ENCODE results near the gene MIA.
"Not testable (repeated sequence)": the region's sequence is repeated elsewhere in the genome, so short reads cannot be mapped to it uniquely, and the experiment has no call there.

Gene MIA

GRCh38 chr19:40803857-40804782 lies 28.8 kb downstream of the MIA start:
- DNase-seq (ENCODE audit: low read depth), result no peak

GRCh38 chr19:40804783-40805242 lies 29.5 kb downstream of the MIA start:
- no peak for DNase-seq (ENCODE audit: low read depth)

GRCh38 chr19:40805258-40805868 lies 30.0 kb downstream of the MIA start:
- DNase-seq (ENCODE audit: low read depth), result no peak

GRCh38 chr19:40806423-40807146 lies 31.3 kb downstream of the MIA start:
- peak; percentile 92 for DNase-seq (ENCODE audit: low read depth)

- no peak for DNase-seq (ENCODE audit: low read depth)
Measured at GRCh38 chr19:40807147-40808020, 32.1 kb downstream of the MIA start.

- DNase-seq (ENCODE audit: low read depth), result no peak
Measured at GRCh38 chr19:40808021-40808325, 32.7 kb downstream of the MIA start.

- no peak for DNase-seq (ENCODE audit: low read depth)
Measured at GRCh38 chr19:40808497-40808896, 33.2 kb downstream of the MIA start.

- DNase-seq (ENCODE audit: low read depth), result no peak
Measured at GRCh38 chr19:40809358-40810086, 34.2 kb downstream of the MIA start.

- DNase-seq (ENCODE audit: low read depth), result no peak
Measured at GRCh38 chr19:40810160-40810559, 34.8 kb downstream of the MIA start.

GRCh38 chr19:40810649-40811408 lies 35.5 kb downstream of the MIA start:
- DNase-seq (ENCODE audit: low read depth), result peak; percentile 88

- no peak for DNase-seq (ENCODE audit: low read depth)
Measured at GRCh38 chr19:40811478-40812341, 36.4 kb downstream of the MIA start.

GRCh38 chr19:40812571-40812970 lies 37.2 kb downstream of the MIA start:
- DNase-seq (ENCODE audit: low read depth), result not testable (repeated sequence)

GRCh38 chr19:40813182-40813581 lies 37.9 kb downstream of the MIA start:
- DNase-seq (ENCODE audit: low read depth), result no peak

- DNase-seq (ENCODE audit: low read depth), result no peak
Measured at GRCh38 chr19:40815223-40815622, 39.9 kb downstream of the MIA start.

GRCh38 chr19:40818480-40819399 lies 43.4 kb downstream of the MIA start:
- not testable (repeated sequence) for DNase-seq (ENCODE audit: low read depth)

- not testable (repeated sequence) for DNase-seq (ENCODE audit: low read depth)
Measured at GRCh38 chr19:40819479-40820234, 44.3 kb downstream of the MIA start.

GRCh38 chr19:40822161-40822560 lies 46.8 kb downstream of the MIA start:
- no peak for DNase-seq (ENCODE audit: low read depth)
